OCI-LY3 (cell line): ENCODE results near the gene CFAP221.

Experiments
- EZH2phosphoT487 ChIP-seq: fragments of 200-600 bp; shearing (Covaris generic); IDR thresholded peaks from 2 replicates; pipeline ENCODE4 v1.6.1; 2018; ENCODE audit warnings: antibody characterized with exemption, mixed run types, low read depth
- TF ChIP-seq, protein P1 (sequence below): fragments of 200-600, 300-600 bp; sonication (generic); IDR thresholded peaks from 2 replicates; pipeline ENCODE4 v1.5.1; 2014; ENCODE audit warnings: antibody characterized with exemption, low read length, low read depth

DNA sequence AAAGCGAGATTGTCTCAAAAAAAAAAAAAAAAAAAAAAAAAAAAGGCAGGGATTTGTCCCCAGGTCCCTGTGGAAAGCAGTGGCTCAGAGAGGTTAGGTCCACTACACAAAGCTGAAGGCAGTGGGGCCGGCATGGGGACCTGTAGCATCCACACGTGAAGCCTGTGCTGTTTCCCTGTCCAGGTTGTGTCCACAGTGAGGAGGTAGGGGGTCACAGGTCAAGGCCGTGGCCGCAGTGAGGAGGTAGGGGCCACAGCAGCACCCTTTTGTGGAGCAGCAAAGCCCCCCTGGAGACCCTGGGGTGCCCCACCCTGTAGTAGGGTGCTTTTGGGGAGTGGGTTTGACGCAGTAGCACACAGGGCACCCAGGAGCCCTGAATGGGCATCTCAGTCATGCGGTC lies 148.7 kb downstream of the CFAP221 start:
- TF ChIP-seq, protein P1, sequence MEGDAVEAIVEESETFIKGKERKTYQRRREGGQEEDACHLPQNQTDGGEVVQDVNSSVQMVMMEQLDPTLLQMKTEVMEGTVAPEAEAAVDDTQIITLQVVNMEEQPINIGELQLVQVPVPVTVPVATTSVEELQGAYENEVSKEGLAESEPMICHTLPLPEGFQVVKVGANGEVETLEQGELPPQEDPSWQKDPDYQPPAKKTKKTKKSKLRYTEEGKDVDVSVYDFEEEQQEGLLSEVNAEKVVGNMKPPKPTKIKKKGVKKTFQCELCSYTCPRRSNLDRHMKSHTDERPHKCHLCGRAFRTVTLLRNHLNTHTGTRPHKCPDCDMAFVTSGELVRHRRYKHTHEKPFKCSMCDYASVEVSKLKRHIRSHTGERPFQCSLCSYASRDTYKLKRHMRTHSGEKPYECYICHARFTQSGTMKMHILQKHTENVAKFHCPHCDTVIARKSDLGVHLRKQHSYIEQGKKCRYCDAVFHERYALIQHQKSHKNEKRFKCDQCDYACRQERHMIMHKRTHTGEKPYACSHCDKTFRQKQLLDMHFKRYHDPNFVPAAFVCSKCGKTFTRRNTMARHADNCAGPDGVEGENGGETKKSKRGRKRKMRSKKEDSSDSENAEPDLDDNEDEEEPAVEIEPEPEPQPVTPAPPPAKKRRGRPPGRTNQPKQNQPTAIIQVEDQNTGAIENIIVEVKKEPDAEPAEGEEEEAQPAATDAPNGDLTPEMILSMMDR, result no peak
- no peak for TF ChIP-seq EZH2phosphoT487
